Transverse colon (tissue), 4 donors: ENCODE measurements around the gene IL1B.

Experiments used
- CTCF ChIP-seq, 5 experiments: fragments of 200-600 bp in 3 of 5; fragments of 450-650 bp in 2 of 5; sonication (generic) in 3 of 5; IDR thresholded peaks; 1 replicate in 2 of 5; 2 replicates in 3 of 5; pipeline ENCODE4 v1.5.1; 2016 to 2017; ENCODE audit warnings: antibody characterized with exemption in 5 of 5, inconsistent platforms in 3 of 5, mild to moderate bottlenecking in 2 of 5, moderate library complexity in 1 of 5
- EP300 ChIP-seq: sonication (generic); formaldehyde crosslinking; IDR thresholded peaks from one replicate; pipeline ENCODE4 v1.6.1; 2017; ENCODE audit warnings: antibody characterized with exemption, low read depth
- POLR2A ChIP-seq: fragments of 450-650 bp; IDR thresholded peaks from one replicate; pipeline ENCODE4 v1.6.1; 2016; ENCODE audit warnings: antibody characterized with exemption, mild to moderate bottlenecking, moderate library complexity
- POLR2AphosphoS5 ChIP-seq, 3 donors: sonication (generic); formaldehyde crosslinking; IDR thresholded peaks; one replicate each; pipeline ENCODE4 v1.6.1; 2016; ENCODE audit warnings: antibody characterized with exemption in 3 of 3

- TF ChIP-seq CTCF (IDR thresholded peaks at IDR 0.05), result no peak
- TF ChIP-seq POLR2AphosphoS5 (IDR thresholded peaks at IDR 0.05), result no peak
- no peak for TF ChIP-seq POLR2A
- TF ChIP-seq EP300, result no peak
These were observed 31.0 kb downstream of the IL1B start for GRCh38 chr2:112805542-112805941.
